CD14-positive monocyte (primary cell): ENCODE results near the gene ARHGAP9. TPM values are rescaled to one million over a fixed set of nuclear protein-coding genes. Genes with fewer than 3 reads are reported as not detected.

Experiments
- DNase-seq, 3 donors: peaks; one replicate each; pipeline ENCODE4 v3.0.0-alpha.2; 2011 to 2022
- H2AFZ ChIP-seq: 2 replicates; pipeline ENCODE4 v1.6.0; 2012; ENCODE audit warnings: mild to moderate bottlenecking, low read depth, low read length, inconsistent platforms; ENCODE audit not compliant: insufficient read depth, poor library complexity, severe bottlenecking
- H3K27ac ChIP-seq, 2 donors: 1 replicate in 1 of 2; 2 replicates in 1 of 2; pipeline ENCODE4 v1.5.1; 2012 to 2013; ENCODE audit warnings: low read length in 2 of 2, control low read depth in 1 of 2, inconsistent platforms in 1 of 2, low read depth in 1 of 2, mild to moderate bottlenecking in 1 of 2
- H3K27me3 ChIP-seq, 2 donors: one replicate each; pipeline versions ENCODE4 v1.6.0 to v1.6.1; 2011 to 2013; ENCODE audit warnings: low read length in 2 of 2; ENCODE audit not compliant: control insufficient read depth in 2 of 2, insufficient read depth in 2 of 2
- H3K36me3 ChIP-seq, 2 donors: replicated peaks in 1 of 2; 1 replicate in 1 of 2; 2 replicates in 1 of 2; pipeline versions ENCODE4 v1.5.1 to v1.6.1; 2012 to 2013; ENCODE audit warnings: low read length in 2 of 2, control low read depth in 1 of 2, inconsistent platforms in 1 of 2, mild to moderate bottlenecking in 1 of 2; ENCODE audit not compliant: insufficient read depth in 2 of 2, control insufficient read depth in 1 of 2
- H3K4me1 ChIP-seq, 2 donors: 1 replicate in 1 of 2; 2 replicates in 1 of 2; pipeline versions ENCODE4 v1.5.1 to v1.6.1; 2012 to 2013; ENCODE audit warnings: low read length in 2 of 2, control low read depth in 1 of 2, inconsistent platforms in 1 of 2, mild to moderate bottlenecking in 1 of 2, moderate library complexity in 1 of 2; ENCODE audit not compliant: insufficient read depth in 2 of 2, control insufficient read depth in 1 of 2
- H3K4me2 ChIP-seq: replicated peaks from 2 replicates; pipeline ENCODE3; 2012; ENCODE audit warnings: low read length, moderate library complexity, mild to moderate bottlenecking; ENCODE audit not compliant: poor library complexity, severe bottlenecking; ENCODE audit errors: extremely low read depth
- H3K4me3 ChIP-seq, 3 experiments: fragments of 200-600 bp in 1 of 3; sonication (generic) in 1 of 3; replicated peaks in 1 of 3; 1 replicate in 2 of 3; 2 replicates in 1 of 3; pipeline ENCODE4 v1.5.1; 2011 to 2013; ENCODE audit warnings: low read length in 3 of 3, mild to moderate bottlenecking in 3 of 3, control low read depth in 2 of 3, low read depth in 2 of 3, inconsistent platforms in 1 of 3, moderate library complexity in 1 of 3
- H3K79me2 ChIP-seq: 2 replicates; pipeline ENCODE4 v1.6.0; 2012; ENCODE audit warnings: mild to moderate bottlenecking, control low read depth, inconsistent platforms, low read length, moderate library complexity; ENCODE audit not compliant: insufficient read depth
- H3K9ac ChIP-seq: 2 replicates; pipeline ENCODE4 v1.6.0; 2017; ENCODE audit warnings: low read length, mild to moderate bottlenecking; ENCODE audit not compliant: insufficient read depth, poor library complexity, severe bottlenecking
- H3K9me3 ChIP-seq, 2 donors: replicated peaks in 1 of 2; 1 replicate in 1 of 2; 2 replicates in 1 of 2; pipeline versions ENCODE4 v1.5.1 to v1.6.1; 2012 to 2013; ENCODE audit warnings: low read length in 2 of 2, control low read depth in 1 of 2; ENCODE audit not compliant: control insufficient read depth in 1 of 2, insufficient read depth in 1 of 2
- H4K20me1 ChIP-seq: 2 replicates; pipeline ENCODE4 v1.6.0; 2012; ENCODE audit warnings: mild to moderate bottlenecking, low read length, control low read depth, moderate library complexity; ENCODE audit not compliant: insufficient read depth
- H3K27ac Mint-ChIP-seq, 7 donors: one replicate each; pipeline ENCODE4 v1.8.0; 2020; ENCODE audit warnings: mild to moderate bottlenecking in 7 of 7, mixed read lengths in 7 of 7, moderate library complexity in 6 of 7, inconsistent platforms in 2 of 7
- H3K27me3 Mint-ChIP-seq, 3 donors: one replicate each; pipeline ENCODE4 v1.8.0; 2021 to 2022; ENCODE audit warnings: low read depth in 3 of 3, mild to moderate bottlenecking in 3 of 3, mixed read lengths in 3 of 3, moderate library complexity in 3 of 3, inconsistent platforms in 1 of 3
- H3K36me3 Mint-ChIP-seq, 2 donors: one replicate each; pipeline ENCODE4 v1.8.0; 2020; ENCODE audit warnings: mixed read lengths in 2 of 2, inconsistent platforms in 1 of 2, mild to moderate bottlenecking in 1 of 2
- H3K4me1 Mint-ChIP-seq: one replicate; pipeline ENCODE4 v1.8.0; 2020; ENCODE audit warnings: mild to moderate bottlenecking, mixed read lengths
- H3K4me3 Mint-ChIP-seq, 2 donors: one replicate each; pipeline ENCODE4 v1.8.0; 2020; ENCODE audit warnings: mild to moderate bottlenecking in 2 of 2, mixed read lengths in 2 of 2, moderate library complexity in 1 of 2
- H3K9me3 Mint-ChIP-seq, 7 donors: one replicate each; pipeline ENCODE4 v1.8.0; 2020 to 2022; ENCODE audit warnings: mixed read lengths in 7 of 7, mild to moderate bottlenecking in 6 of 7, moderate library complexity in 6 of 7, inconsistent platforms in 2 of 7
- WGBS: methylation state at CpG from one replicate; pipeline ENCODE4 v1.1.5; 2013; ENCODE audit warnings: missing lambda C conversion rate; ENCODE audit not compliant: insufficient coverage; 5-methylcytosine and 5-hydroxymethylcytosine counted together
- intact Hi-C, 2 donors: fragments of 100-400 bp; cut with micrococcal nuclease; formaldehyde crosslinking; loops; one replicate each; pipeline versions ENCODE4 v1.15.0 to v1.15.1; 2023
- polyA plus RNA-seq, 3 donors: library from polyadenylated mRNA; depleted of rRNA in 1 of 3; unstranded in 2 of 3; stranded (reverse) in 1 of 3; fragments of 300-500 nt in 2 of 3; fragments of >200 nt in 1 of 3; fragmentation: Illumina TruSeq in 2 of 3; gene quantifications; 1 replicate in 2 of 3; 2 replicates in 1 of 3; pipeline ENCODE4 v1.2.3, GENCODE V29; 2012 to 2021
- TF ChIP-seq, protein P1 (sequence below): fragments of 200-600 bp; IDR thresholded peaks from one replicate; pipeline ENCODE4 v1.8.0; 2022; ENCODE audit warnings: antibody characterized with exemption, mild to moderate bottlenecking

Gene ARHGAP9
- polyA plus RNA-seq, 3 donors: 211 to 581 (median 213) TPM

DNA sequence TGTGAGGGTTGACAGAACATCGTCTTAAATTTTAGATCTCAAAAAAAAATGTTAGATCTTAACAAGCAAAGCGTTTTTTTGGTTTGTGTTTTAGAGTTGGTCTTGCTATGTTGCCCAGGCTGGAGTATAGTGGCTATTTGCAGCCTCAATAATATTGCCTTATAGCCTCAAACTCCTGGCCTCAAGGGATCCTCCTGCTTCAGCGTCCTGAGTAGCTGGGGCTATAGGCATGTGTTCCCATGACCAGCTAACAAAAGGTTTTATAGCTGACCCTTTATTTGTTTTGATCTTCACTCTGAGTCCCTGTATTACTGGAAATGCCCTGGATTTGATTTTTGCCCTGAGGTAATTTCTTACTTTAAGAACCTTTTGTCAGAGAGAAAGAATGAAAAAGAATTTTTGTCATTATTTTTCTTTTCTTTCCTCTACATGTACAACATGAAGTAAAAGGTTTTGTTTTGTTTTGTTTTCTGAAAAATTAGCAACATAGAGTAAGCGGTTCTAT, 39.9 kb downstream of the ARHGAP9 start:
- intact Hi-C loops: no loop called here
- Histone ChIP-seq H3K27ac (no peak overlapping the region), H3K9me3 (peaks cover 6 to 7% of the 10 kb centered on the region in 2 donors), H3K4me2 (no peak overlapping the region), H3K4me1 (no peaks in the 10 kb centered on the region), H2AFZ (no peak overlapping the region), H3K79me2 (no peaks in the 10 kb centered on the region), H3K9ac (no peak overlapping the region), H3K27me3 (no peaks in the 10 kb centered on the region), H4K20me1 (no peaks in the 10 kb centered on the region), H3K4me3 (no peak overlapping the region), H3K36me3 (no peaks in the 10 kb centered on the region)
- H3K27me3 Mint-ChIP-seq: peaks cover 0 to 1% (median 0%) of the 10 kb centered on the region in 3 donors
- DNase-seq: no peak
- WGBS: 100% methylated on average over 1 of the region's 4 CpGs
- H3K4me1 Mint-ChIP-seq: peaks cover 11% of the 10 kb centered on the region
- no peak overlapping the region for H3K4me3 Mint-ChIP-seq
- peaks cover 2 to 21% (median 14%) of the 10 kb centered on the region in 7 donors for H3K9me3 Mint-ChIP-seq
- TF ChIP-seq, protein P1, sequence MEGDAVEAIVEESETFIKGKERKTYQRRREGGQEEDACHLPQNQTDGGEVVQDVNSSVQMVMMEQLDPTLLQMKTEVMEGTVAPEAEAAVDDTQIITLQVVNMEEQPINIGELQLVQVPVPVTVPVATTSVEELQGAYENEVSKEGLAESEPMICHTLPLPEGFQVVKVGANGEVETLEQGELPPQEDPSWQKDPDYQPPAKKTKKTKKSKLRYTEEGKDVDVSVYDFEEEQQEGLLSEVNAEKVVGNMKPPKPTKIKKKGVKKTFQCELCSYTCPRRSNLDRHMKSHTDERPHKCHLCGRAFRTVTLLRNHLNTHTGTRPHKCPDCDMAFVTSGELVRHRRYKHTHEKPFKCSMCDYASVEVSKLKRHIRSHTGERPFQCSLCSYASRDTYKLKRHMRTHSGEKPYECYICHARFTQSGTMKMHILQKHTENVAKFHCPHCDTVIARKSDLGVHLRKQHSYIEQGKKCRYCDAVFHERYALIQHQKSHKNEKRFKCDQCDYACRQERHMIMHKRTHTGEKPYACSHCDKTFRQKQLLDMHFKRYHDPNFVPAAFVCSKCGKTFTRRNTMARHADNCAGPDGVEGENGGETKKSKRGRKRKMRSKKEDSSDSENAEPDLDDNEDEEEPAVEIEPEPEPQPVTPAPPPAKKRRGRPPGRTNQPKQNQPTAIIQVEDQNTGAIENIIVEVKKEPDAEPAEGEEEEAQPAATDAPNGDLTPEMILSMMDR: no peak
- H3K27ac Mint-ChIP-seq: no peak overlapping the region
- H3K36me3 Mint-ChIP-seq: no peaks in the 10 kb centered on the region

DNA sequence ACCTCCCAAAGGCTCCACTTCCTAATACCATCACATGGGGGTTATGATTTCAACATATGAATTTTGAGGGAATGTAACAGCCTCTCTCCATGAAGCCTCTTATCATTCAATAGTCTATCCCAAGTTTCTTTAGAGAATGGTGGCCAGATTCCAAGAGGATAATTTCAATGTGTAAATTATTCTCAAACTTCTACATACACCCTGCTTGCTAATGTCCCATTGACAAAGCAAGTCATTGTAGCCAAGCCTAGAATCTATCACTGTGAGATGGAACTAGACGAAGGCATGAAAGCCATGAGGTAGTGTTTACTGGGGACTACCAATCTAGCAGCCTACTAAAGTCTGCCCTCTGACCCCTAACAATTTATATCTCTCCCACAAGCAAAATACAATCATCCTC, 41.3 kb downstream of the ARHGAP9 start:
- Histone ChIP-seq H3K27ac (no peak overlapping the region), H3K9ac (no peak overlapping the region), H3K4me3 (no peak overlapping the region), H3K79me2 (no peaks in the 10 kb centered on the region), H3K4me1 (no peaks in the 10 kb centered on the region), H3K36me3 (no peaks in the 10 kb centered on the region), H3K4me2 (no peak overlapping the region), H3K9me3 (peaks cover 6 to 7% of the 10 kb centered on the region in 2 donors), H3K27me3 (no peaks in the 10 kb centered on the region), H2AFZ (no peak overlapping the region), H4K20me1 (no peaks in the 10 kb centered on the region)
- intact Hi-C loops: no loop called here
- DNase-seq: no peak
- peaks cover 0 to 1% (median 0%) of the 10 kb centered on the region in 3 donors for H3K27me3 Mint-ChIP-seq
- no peak overlapping the region for H3K27ac Mint-ChIP-seq
- TF ChIP-seq, protein P1: no peak
- H3K4me3 Mint-ChIP-seq: no peak overlapping the region
- no peaks in the 10 kb centered on the region for H3K36me3 Mint-ChIP-seq
- H3K4me1 Mint-ChIP-seq: peaks cover 11% of the 10 kb centered on the region
- no CpG with 5 or more reads among the region's 1 CpG for WGBS
- peaks cover 2 to 21% (median 14%) of the 10 kb centered on the region in 7 donors for H3K9me3 Mint-ChIP-seq
